HG03342 (cell line): Measurements from ENCODE around the gene ELOVL6.
"Not testable (repeated sequence)": the region's sequence is repeated elsewhere in the genome, so short reads cannot be mapped to it uniquely, and the experiment has no call there.

Source experiments
- ATAC-seq: cut with Tn5 transposase; IDR thresholded peaks from one replicate; pipeline ENCODE4 v1.9.1; 2021; ENCODE audit warnings: mild to moderate bottlenecking, moderate library complexity; ENCODE audit not compliant: unreplicated experiment

The ELOVL6 gene

GRCh38 chr4:110163327-110164069 lies 34.9 kb downstream of the ELOVL6 start:
- no peak for ATAC-seq

GRCh38 chr4:110160618-110161017 lies 37.8 kb downstream of the ELOVL6 start:
- ATAC-seq: no peak

GRCh38 chr4:110159541-110159940 lies 38.9 kb downstream of the ELOVL6 start:
- no peak for ATAC-seq

- no peak for ATAC-seq
These were observed 40.8 kb downstream of the ELOVL6 start for GRCh38 chr4:110157580-110157979.

- ATAC-seq: not testable (repeated sequence)
These were observed 41.2 kb downstream of the ELOVL6 start for GRCh38 chr4:110157166-110157565.

- ATAC-seq: no peak
These were observed 42.0 kb downstream of the ELOVL6 start for GRCh38 chr4:110156442-110156841.

- no peak for ATAC-seq
These were observed 42.8 kb downstream of the ELOVL6 start for GRCh38 chr4:110155654-110156053.

GRCh38 chr4:110154582-110154981 lies 43.8 kb downstream of the ELOVL6 start:
- ATAC-seq: no peak

GRCh38 chr4:110152386-110152785 lies 46.0 kb downstream of the ELOVL6 start:
- ATAC-seq: no peak

GRCh38 chr4:110149089-110149488 lies 49.3 kb downstream of the ELOVL6 start:
- ATAC-seq: no peak

- ATAC-seq: no peak
These were observed 56.0 kb downstream of the ELOVL6 start for GRCh38 chr4:110142461-110142860.

GRCh38 chr4:110139815-110140214 lies 58.6 kb downstream of the ELOVL6 start:
- no peak for ATAC-seq

GRCh38 chr4:110139111-110139510 lies 59.3 kb downstream of the ELOVL6 start:
- no peak for ATAC-seq

- ATAC-seq: no peak
These were observed 59.9 kb downstream of the ELOVL6 start for GRCh38 chr4:110138551-110138950.

- ATAC-seq: no peak
These were observed 60.6 kb downstream of the ELOVL6 start for GRCh38 chr4:110137829-110138228.

- no peak for ATAC-seq
These were observed 62.9 kb downstream of the ELOVL6 start for GRCh38 chr4:110135523-110135922.

GRCh38 chr4:110135076-110135475 lies 63.3 kb downstream of the ELOVL6 start:
- no peak for ATAC-seq

- no peak for ATAC-seq
These were observed 64.0 kb downstream of the ELOVL6 start for GRCh38 chr4:110134269-110134869.

GRCh38 chr4:110132816-110133719 lies 65.3 kb downstream of the ELOVL6 start:
- no peak for ATAC-seq

- ATAC-seq: no peak
These were observed 66.5 kb downstream of the ELOVL6 start for GRCh38 chr4:110131916-110132315.

- no peak for ATAC-seq
These were observed 67.6 kb downstream of the ELOVL6 start for GRCh38 chr4:110130576-110131358.
